Measurements from ENCODE around the gene NDOR1.

The NDOR1 gene

DNA sequence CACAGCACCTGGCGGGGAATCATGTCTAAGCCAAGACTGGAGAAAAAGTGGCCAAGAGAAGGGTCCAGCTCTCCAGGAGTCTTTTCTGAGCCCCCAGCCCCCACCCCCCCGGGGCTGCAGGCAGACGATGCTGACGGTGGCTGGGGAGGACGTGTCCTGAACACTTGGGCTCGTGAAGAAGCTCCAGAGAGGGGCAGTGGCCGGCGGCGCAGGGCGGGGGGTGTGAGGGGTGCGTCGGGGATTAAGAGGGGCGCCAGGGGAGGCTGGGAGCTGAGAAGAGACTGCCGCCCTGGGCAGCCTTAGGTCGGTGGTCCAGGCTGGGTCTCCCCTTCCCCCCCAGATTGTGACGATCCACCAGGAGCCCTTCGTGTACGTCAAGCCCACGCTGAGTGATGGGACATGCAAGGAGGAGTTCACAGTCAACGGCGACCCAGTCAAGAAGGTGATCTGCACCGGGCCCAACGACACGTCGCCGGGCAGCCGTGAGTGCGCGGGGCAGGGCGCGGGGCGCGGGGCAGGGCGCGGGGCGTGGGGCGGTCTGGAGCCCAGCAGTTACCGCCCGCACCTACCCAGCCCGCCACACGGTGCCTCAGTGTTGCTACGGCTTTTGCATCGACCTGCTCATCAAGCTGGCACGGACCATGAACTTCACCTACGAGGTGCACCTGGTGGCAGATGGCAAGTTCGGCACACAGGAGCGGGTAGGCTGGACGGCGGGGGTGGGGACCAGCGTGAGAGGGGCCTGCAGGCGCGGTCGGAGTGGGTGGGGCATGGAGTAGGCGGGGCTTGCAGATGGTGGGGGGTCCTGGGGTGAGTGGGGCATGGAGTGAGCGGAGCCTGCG lies 44.6 kb upstream of the NDOR1 start:
- no peak overlapping the region for H3K9ac ChIP-seq
- H3K4me3 ChIP-seq: no peak overlapping the region
- H3K4me2 ChIP-seq: no peak overlapping the region; a peak in 1 of 22 replicates
- H3K27ac ChIP-seq: no peak overlapping the region
- H3K4me1 ChIP-seq: peaks cover 6 to 57% (median 45%) of the 10 kb centered on the region in 10 experiments
- peaks cover 0 to 41% (median 13%) of the 10 kb centered on the region in 11 experiments; a peak in 14 of 22 replicates for H4K20me1 ChIP-seq
- H3K27me3 ChIP-seq: peaks cover 0 to 22% (median 2%) of the 10 kb centered on the region in 11 experiments; a peak in 7 of 22 replicates
- peaks cover 0 to 11% (median 0%) of the 10 kb centered on the region in 11 experiments; a peak in 2 of 22 replicates for H3K36me3 ChIP-seq
- no peak for TF ChIP-seq Cebpa-rat (IDR thresholded peaks at IDR 0.05)
- H3K9me3 ChIP-seq (replicated peaks in 1 of 11): no peaks in the 10 kb centered on the region

GRCh38 chr9:137161558-137162486 lies 43.7 kb upstream of the NDOR1 start:
- no peak overlapping the region for H3K4me2 ChIP-seq
- peaks cover 0 to 30% (median 11%) of the 10 kb centered on the region in 11 experiments; a peak in 15 of 22 replicates for H3K27me3 ChIP-seq
- TF ChIP-seq Cebpa-rat (IDR thresholded peaks at IDR 0.05): no peak
- peaks cover 0 to 50% (median 21%) of the 10 kb centered on the region in 11 experiments; a peak in 15 of 22 replicates for H4K20me1 ChIP-seq
- no peak overlapping the region for H3K27ac ChIP-seq
- peaks cover 0 to 11% (median 0%) of the 10 kb centered on the region in 11 experiments; a peak in 2 of 22 replicates for H3K36me3 ChIP-seq
- no peak overlapping the region for H3K9ac ChIP-seq
- peaks cover 6 to 66% (median 54%) of the 10 kb centered on the region in 10 experiments for H3K4me1 ChIP-seq
- H3K9me3 ChIP-seq (replicated peaks in 1 of 11): no peaks in the 10 kb centered on the region
- no peak overlapping the region for H3K4me3 ChIP-seq

DNA sequence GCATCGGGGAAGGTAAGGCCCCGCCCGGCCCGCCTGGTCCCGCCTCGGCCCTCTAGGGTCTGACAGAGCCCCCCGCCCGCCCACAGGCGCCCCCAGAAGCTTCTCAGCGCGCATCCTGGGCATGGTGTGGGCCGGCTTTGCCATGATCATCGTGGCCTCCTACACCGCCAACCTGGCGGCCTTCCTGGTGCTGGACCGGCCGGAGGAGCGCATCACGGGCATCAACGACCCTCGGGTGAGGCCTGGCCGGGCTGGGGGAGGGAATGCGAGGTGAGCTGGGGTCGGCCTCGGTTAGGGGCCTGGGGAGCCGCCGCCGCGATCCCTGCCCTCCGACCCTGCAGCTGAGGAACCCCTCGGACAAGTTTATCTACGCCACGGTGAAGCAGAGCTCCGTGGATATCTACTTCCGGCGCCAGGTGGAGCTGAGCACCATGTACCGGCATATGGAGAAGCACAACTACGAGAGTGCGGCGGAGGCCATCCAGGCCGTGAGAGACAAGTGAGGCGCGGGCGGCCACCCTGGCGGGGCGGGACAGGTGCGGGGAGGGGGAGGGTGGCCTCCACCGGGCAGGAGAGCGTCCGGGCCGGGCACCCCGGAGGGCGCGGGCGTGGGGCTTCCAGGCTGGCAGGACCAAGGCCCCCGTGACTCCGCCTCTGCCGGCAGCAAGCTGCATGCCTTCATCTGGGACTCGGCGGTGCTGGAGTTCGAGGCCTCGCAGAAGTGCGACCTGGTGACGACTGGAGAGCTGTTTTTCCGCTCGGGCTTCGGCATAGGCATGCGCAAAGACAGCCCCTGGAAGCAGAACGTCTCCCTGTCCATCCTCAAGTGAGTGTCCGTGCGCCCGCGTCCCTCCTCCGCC lies 42.8 kb upstream of the NDOR1 start:
- Histone ChIP-seq H3K4me1 (peaks cover 6 to 68% (median 57%) of the 10 kb centered on the region in 10 experiments), H3K4me3 (no peak overlapping the region), H3K27me3 (peaks cover 0 to 40% (median 18%) of the 10 kb centered on the region in 11 experiments; a peak in 15 of 22 replicates), H3K36me3 (peaks cover 0 to 11% (median 0%) of the 10 kb centered on the region in 11 experiments; a peak in 2 of 22 replicates), H3K9ac (no peak overlapping the region), H4K20me1 (peaks cover 0 to 55% (median 24%) of the 10 kb centered on the region in 11 experiments; a peak in 15 of 22 replicates), H3K27ac (no peak overlapping the region), H3K9me3 (replicated peaks in 1 of 11) (no peaks in the 10 kb centered on the region), H3K4me2 (no peak overlapping the region)
- TF ChIP-seq Cebpa-rat (IDR thresholded peaks at IDR 0.05): no peak

GRCh38 chr9:137163365-137163715 lies 42.2 kb upstream of the NDOR1 start:
- no peak for TF ChIP-seq Cebpa-rat (IDR thresholded peaks at IDR 0.05)
- H3K4me3 ChIP-seq: no peak overlapping the region
- peaks cover 11 to 67% (median 56%) of the 10 kb centered on the region in 10 experiments for H3K4me1 ChIP-seq

DNA sequence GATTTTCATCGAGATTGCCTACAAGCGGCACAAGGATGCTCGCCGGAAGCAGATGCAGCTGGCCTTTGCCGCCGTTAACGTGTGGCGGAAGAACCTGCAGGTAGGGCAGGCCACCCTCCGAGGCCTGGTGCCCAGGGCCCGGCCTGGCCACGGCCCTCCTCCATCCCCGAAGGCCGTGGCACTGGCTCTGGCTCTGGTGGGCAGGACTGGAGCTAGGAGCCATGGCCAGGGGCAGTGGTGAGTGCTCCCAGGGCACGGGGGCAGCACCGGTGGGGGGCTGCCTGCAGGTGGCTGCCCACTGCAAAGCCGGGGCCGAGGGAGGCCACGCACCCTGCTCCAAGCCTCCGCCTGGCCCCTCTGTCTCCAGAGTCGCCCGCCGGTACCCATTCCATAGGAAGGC lies 41.7 kb upstream of the NDOR1 start:
- H3K27ac ChIP-seq: no peak overlapping the region
- peaks cover 7 to 66% (median 55%) of the 10 kb centered on the region in 10 experiments for H3K4me1 ChIP-seq
- peaks cover 0 to 50% (median 18%) of the 10 kb centered on the region in 11 experiments; a peak in 15 of 22 replicates for H3K27me3 ChIP-seq
- no peak overlapping the region for H3K4me3 ChIP-seq
- H3K36me3 ChIP-seq: peaks cover 0 to 11% (median 0%) of the 10 kb centered on the region in 11 experiments; a peak in 2 of 22 replicates
- H4K20me1 ChIP-seq: peaks cover 0 to 58% (median 24%) of the 10 kb centered on the region in 11 experiments; a peak in 15 of 22 replicates
- H3K9ac ChIP-seq: no peak overlapping the region
- no peak for TF ChIP-seq Cebpa-rat (IDR thresholded peaks at IDR 0.05)
- H3K4me2 ChIP-seq: 0 out of 22 replicates have a peak overlapping the region, but pooled peaks of 1 of the 11 experiments have one; percentile 16
- no peaks in the 10 kb centered on the region for H3K9me3 ChIP-seq (replicated peaks in 1 of 11)

More at GRCh38 chr9:137163365-137163715, 42.2 kb upstream of the NDOR1 start:
- no peak overlapping the region for H3K27ac ChIP-seq
- no peaks in the 10 kb centered on the region for H3K9me3 ChIP-seq (replicated peaks in 1 of 11)
- H3K4me2 ChIP-seq: no peak overlapping the region
- H3K9ac ChIP-seq: no peak overlapping the region
- H4K20me1 ChIP-seq: peaks cover 0 to 55% (median 24%) of the 10 kb centered on the region in 11 experiments; a peak in 15 of 22 replicates
- H3K27me3 ChIP-seq: peaks cover 0 to 46% (median 18%) of the 10 kb centered on the region in 11 experiments; a peak in 15 of 22 replicates
- peaks cover 0 to 11% (median 0%) of the 10 kb centered on the region in 11 experiments; a peak in 2 of 22 replicates for H3K36me3 ChIP-seq

- TF ChIP-seq Cebpa-rat (IDR thresholded peaks at IDR 0.05): no peak
- H4K20me1 ChIP-seq: peaks cover 0 to 61% (median 20%) of the 10 kb centered on the region in 11 experiments; a peak in 15 of 22 replicates
- H3K36me3 ChIP-seq: peaks cover 0 to 11% (median 0%) of the 10 kb centered on the region in 11 experiments; a peak in 2 of 22 replicates
- H3K4me3 ChIP-seq: no peak overlapping the region
- H3K4me2 ChIP-seq: peak overlapping the region in 5 of 11 experiments; percentile 16 to 31 (median 26); a peak in 8 of 22 replicates
- H3K9me3 ChIP-seq (replicated peaks in 1 of 11): no peaks in the 10 kb centered on the region
- H3K9ac ChIP-seq: no peak overlapping the region
- peaks cover 11 to 66% (median 55%) of the 10 kb centered on the region in 10 experiments for H3K4me1 ChIP-seq
- peaks cover 0 to 53% (median 18%) of the 10 kb centered on the region in 11 experiments; a peak in 16 of 22 replicates for H3K27me3 ChIP-seq
- H3K27ac ChIP-seq: no peak overlapping the region
Observed at GRCh38 chr9:137164370-137165249, 40.9 kb upstream of the NDOR1 start.
